Measurements from ENCODE around the gene TCF4. TPM values are rescaled to one million over a fixed set of nuclear protein-coding genes. Genes with fewer than 3 reads are reported as not detected.

The TCF4 gene
- total RNA-seq, 2 experiments from 2014 or later, result 0.28 to 0.45 TPM

- H3K4me3 Mint-ChIP-seq, result no peak overlapping the region
- peaks cover 3% of the 10 kb centered on the region for H3K27me3 Mint-ChIP-seq
- POLR2A ChIA-PET, result no interaction called here
- H3K27ac Mint-ChIP-seq, result no peak overlapping the region
- DNase-seq, result no peak
- no peaks in the 10 kb centered on the region for H3K4me1 Mint-ChIP-seq
- CTCF ChIA-PET, result no interaction called here
- no peaks in the 10 kb centered on the region for H3K36me3 Mint-ChIP-seq (ENCODE audit: low read depth)
- H3K9me3 Mint-ChIP-seq, result no peaks in the 10 kb centered on the region
Measured at GRCh38 chr18:55343396-55344073, 244.5 kb downstream of the TCF4 start.

- Mint-ChIP-seq H3K27me3 (peaks cover 6% of the 10 kb centered on the region), H3K36me3 (ENCODE audit: low read depth) (no peaks in the 10 kb centered on the region), H3K27ac (no peak overlapping the region), H3K9me3 (no peaks in the 10 kb centered on the region), H3K4me3 (no peak overlapping the region), H3K4me1 (no peaks in the 10 kb centered on the region)
- DNase-seq, result no peak
- ChIA-PET POLR2A (no interaction called here), CTCF (no interaction called here)
Measured at GRCh38 chr18:55340998-55341397, 247.0 kb downstream of the TCF4 start.

GRCh38 chr18:55339990-55340389, 248.0 kb downstream of the TCF4 start:
- Mint-ChIP-seq H3K27me3 (peaks cover 6% of the 10 kb centered on the region), H3K36me3 (ENCODE audit: low read depth) (no peaks in the 10 kb centered on the region), H3K9me3 (no peaks in the 10 kb centered on the region), H3K4me3 (no peak overlapping the region), H3K4me1 (no peaks in the 10 kb centered on the region), H3K27ac (no peak overlapping the region)
- CTCF ChIA-PET, result no interaction called here
- POLR2A ChIA-PET, result no interaction called here
- no peak for DNase-seq

GRCh38 chr18:55338978-55339650, 248.9 kb downstream of the TCF4 start:
- H3K27me3 Mint-ChIP-seq, result peaks cover 6% of the 10 kb centered on the region

GRCh38 chr18:55337908-55338521, 250.0 kb downstream of the TCF4 start:
- H3K4me1 Mint-ChIP-seq, result no peaks in the 10 kb centered on the region
- H3K4me3 Mint-ChIP-seq, result no peak overlapping the region
- H3K36me3 Mint-ChIP-seq (ENCODE audit: low read depth), result no peaks in the 10 kb centered on the region
- no peak for DNase-seq
- no peaks in the 10 kb centered on the region for H3K9me3 Mint-ChIP-seq
- H3K27me3 Mint-ChIP-seq, result peaks cover 6% of the 10 kb centered on the region
- ChIA-PET POLR2A (no interaction called here), CTCF (no interaction called here)
- no peak overlapping the region for H3K27ac Mint-ChIP-seq

More at GRCh38 chr18:55338978-55339650, 248.9 kb downstream of the TCF4 start:
- Mint-ChIP-seq H3K9me3 (no peaks in the 10 kb centered on the region), H3K4me1 (no peaks in the 10 kb centered on the region), H3K4me3 (no peak overlapping the region), H3K36me3 (ENCODE audit: low read depth) (no peaks in the 10 kb centered on the region), H3K27ac (no peak overlapping the region)
- no peak for DNase-seq
- ChIA-PET CTCF (no interaction called here), POLR2A (no interaction called here)

- Mint-ChIP-seq H3K36me3 (ENCODE audit: low read depth) (no peaks in the 10 kb centered on the region), H3K27me3 (peaks cover 6% of the 10 kb centered on the region), H3K27ac (no peak overlapping the region), H3K9me3 (no peaks in the 10 kb centered on the region), H3K4me1 (no peaks in the 10 kb centered on the region), H3K4me3 (no peak overlapping the region)
- ChIA-PET CTCF (no interaction called here), POLR2A (no interaction called here)
- no peak for DNase-seq
Measured at GRCh38 chr18:55337138-55337537, 250.9 kb downstream of the TCF4 start.

- no peaks in the 10 kb centered on the region for H3K9me3 Mint-ChIP-seq
- H3K27ac Mint-ChIP-seq, result no peak overlapping the region
- ChIA-PET CTCF (no interaction called here), POLR2A (no interaction called here)
- H3K4me1 Mint-ChIP-seq, result no peaks in the 10 kb centered on the region
- DNase-seq, result no peak
- H3K4me3 Mint-ChIP-seq, result no peak overlapping the region
- no peaks in the 10 kb centered on the region for H3K36me3 Mint-ChIP-seq (ENCODE audit: low read depth)
- peaks cover 6% of the 10 kb centered on the region for H3K27me3 Mint-ChIP-seq
Measured at GRCh38 chr18:55336438-55337100, 251.4 kb downstream of the TCF4 start.

- H3K4me3 Mint-ChIP-seq, result no peak overlapping the region
- no peak overlapping the region for H3K27ac Mint-ChIP-seq
- CTCF ChIA-PET, result no interaction called here
- no peaks in the 10 kb centered on the region for H3K36me3 Mint-ChIP-seq (ENCODE audit: low read depth)
- H3K9me3 Mint-ChIP-seq, result no peaks in the 10 kb centered on the region
- no peak for DNase-seq
- peaks cover 4% of the 10 kb centered on the region for H3K27me3 Mint-ChIP-seq
- no peaks in the 10 kb centered on the region for H3K4me1 Mint-ChIP-seq
- POLR2A ChIA-PET, result no interaction called here
Measured at GRCh38 chr18:55334875-55335274, 253.1 kb downstream of the TCF4 start.

- Mint-ChIP-seq H3K36me3 (ENCODE audit: low read depth) (no peaks in the 10 kb centered on the region), H3K27ac (no peak overlapping the region), H3K4me1 (no peaks in the 10 kb centered on the region), H3K9me3 (no peaks in the 10 kb centered on the region), H3K4me3 (no peak overlapping the region), H3K27me3 (peaks cover 2% of the 10 kb centered on the region)
- CTCF ChIA-PET, result no interaction called here
- no peak for DNase-seq
- POLR2A ChIA-PET, result no interaction called here
Measured at GRCh38 chr18:55331301-55331700, 256.7 kb downstream of the TCF4 start.

GRCh38 chr18:55328301-55328700, 259.7 kb downstream of the TCF4 start:
- Mint-ChIP-seq H3K27me3 (peaks cover 13% of the 10 kb centered on the region), H3K4me3 (no peak overlapping the region), H3K4me1 (no peaks in the 10 kb centered on the region), H3K36me3 (ENCODE audit: low read depth) (no peaks in the 10 kb centered on the region), H3K9me3 (no peaks in the 10 kb centered on the region), H3K27ac (no peak overlapping the region)
- DNase-seq, result no peak
- POLR2A ChIA-PET, result no interaction called here
- CTCF ChIA-PET, result no interaction called here

- Mint-ChIP-seq H3K4me1 (no peaks in the 10 kb centered on the region), H3K27ac (no peak overlapping the region), H3K27me3 (peaks cover 19% of the 10 kb centered on the region), H3K9me3 (no peaks in the 10 kb centered on the region), H3K36me3 (ENCODE audit: low read depth) (no peaks in the 10 kb centered on the region), H3K4me3 (no peak overlapping the region)
- DNase-seq, result no peak
- CTCF ChIA-PET, result no interaction called here
- POLR2A ChIA-PET, result no interaction called here
Measured at GRCh38 chr18:55327454-55327853, 260.5 kb downstream of the TCF4 start.

- Mint-ChIP-seq H3K36me3 (ENCODE audit: low read depth) (no peaks in the 10 kb centered on the region), H3K9me3 (no peaks in the 10 kb centered on the region), H3K27me3 (peaks cover 28% of the 10 kb centered on the region), H3K4me1 (peaks cover 4% of the 10 kb centered on the region), H3K4me3 (no peak overlapping the region), H3K27ac (no peak overlapping the region)
- no peak for DNase-seq
- ChIA-PET POLR2A (no interaction called here), CTCF (no interaction called here)
Measured at GRCh38 chr18:55326134-55326533, 261.9 kb downstream of the TCF4 start.

GRCh38 chr18:55324166-55324565, 263.8 kb downstream of the TCF4 start:
- POLR2A ChIA-PET, result no interaction called here
- no peak overlapping the region for H3K4me3 Mint-ChIP-seq
- H3K36me3 Mint-ChIP-seq (ENCODE audit: low read depth), result no peaks in the 10 kb centered on the region
- no peak overlapping the region for H3K27ac Mint-ChIP-seq
- no peaks in the 10 kb centered on the region for H3K9me3 Mint-ChIP-seq
- no peak for DNase-seq
- CTCF ChIA-PET, result no interaction called here
- peaks cover 39% of the 10 kb centered on the region for H3K27me3 Mint-ChIP-seq
- H3K4me1 Mint-ChIP-seq, result peaks cover 4% of the 10 kb centered on the region

Measured in activated CD4-positive, alpha-beta memory T cell treated with anti-CD3 and anti-CD28 coated beads, Interleukin-2, amount 10 ng/mL, durations not matched to agents 7 days and 5 days (primary cell).